GM21423 (cell line): ENCODE results near the gene TOPBP1.
A peak's percentile ranks its signal among the peaks of the same experiment; 100 is the strongest.
"Not testable (repeated sequence)": the region's sequence is repeated elsewhere in the genome, so short reads cannot be mapped to it uniquely, and the experiment has no call there.

Experiments
- ATAC-seq: cut with Tn5 transposase; IDR thresholded peaks from one replicate; pipeline ENCODE4 v1.9.1; 2021; ENCODE audit warnings: mild to moderate bottlenecking, moderate library complexity; ENCODE audit not compliant: unreplicated experiment

The TOPBP1 gene

GRCh38 chr3:133661454-133662277 lies at the start of gene TOPBP1:
Gene TOPBP1 (minus strand): TSS chr3:133661941. CDS start chr3:133661127, 814 bp downstream.
- peak; percentile 89 for ATAC-seq

GRCh38 chr3:133711013-133711412 lies 49.3 kb upstream of the TOPBP1 start:
- no peak for ATAC-seq

DNA sequence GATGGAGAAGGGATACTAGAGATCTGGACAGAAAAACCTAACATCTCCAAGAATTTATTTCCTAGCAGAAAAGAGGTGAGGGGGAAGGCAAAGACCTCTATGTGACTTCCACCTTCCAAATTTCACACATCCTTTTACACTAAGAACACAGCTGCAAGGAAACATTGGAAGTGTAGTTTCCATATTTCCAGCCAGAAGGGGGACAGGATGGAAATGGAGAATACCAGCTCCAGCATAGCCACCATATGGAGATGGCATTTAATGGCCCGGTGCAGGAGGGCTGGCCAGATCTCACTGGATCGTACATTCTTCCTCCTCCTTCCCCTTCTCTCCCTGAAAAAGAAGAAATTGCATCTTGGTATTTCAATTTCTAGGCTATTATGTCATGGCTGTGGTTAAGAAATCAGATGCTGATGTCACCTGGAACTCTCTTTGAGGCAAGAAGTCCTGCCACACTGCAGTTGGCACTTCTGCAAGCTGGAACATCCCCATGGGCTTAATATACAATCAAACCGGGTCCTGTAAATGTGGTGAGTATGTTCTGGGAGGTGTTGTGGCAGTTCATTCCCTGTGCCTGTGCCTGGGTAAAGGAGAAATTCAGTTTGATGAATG lies 47.5 kb upstream of the TOPBP1 start:
- ATAC-seq: no peak

GRCh38 chr3:133706033-133706432 lies 44.3 kb upstream of the TOPBP1 start:
- ATAC-seq: no peak

DNA sequence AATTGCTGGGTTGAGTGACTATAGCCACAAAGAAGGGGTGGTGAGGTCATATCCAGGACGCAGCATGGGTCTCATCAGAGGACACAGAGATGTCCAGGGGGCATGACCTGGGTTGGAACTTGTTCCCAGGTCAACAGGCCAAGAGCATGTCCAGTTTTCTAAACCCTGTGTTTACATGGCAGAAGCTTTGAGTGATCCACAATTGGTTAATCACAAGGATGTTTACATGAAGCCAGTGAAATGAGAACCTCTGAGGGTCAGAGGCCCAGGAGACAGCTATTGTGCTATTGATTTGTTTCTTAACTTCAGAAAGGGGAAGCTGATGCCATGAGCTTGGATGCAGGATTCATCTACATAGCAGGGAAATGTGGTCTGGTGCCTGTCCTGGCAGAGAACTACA lies 42.2 kb upstream of the TOPBP1 start:
- no peak for ATAC-seq

DNA sequence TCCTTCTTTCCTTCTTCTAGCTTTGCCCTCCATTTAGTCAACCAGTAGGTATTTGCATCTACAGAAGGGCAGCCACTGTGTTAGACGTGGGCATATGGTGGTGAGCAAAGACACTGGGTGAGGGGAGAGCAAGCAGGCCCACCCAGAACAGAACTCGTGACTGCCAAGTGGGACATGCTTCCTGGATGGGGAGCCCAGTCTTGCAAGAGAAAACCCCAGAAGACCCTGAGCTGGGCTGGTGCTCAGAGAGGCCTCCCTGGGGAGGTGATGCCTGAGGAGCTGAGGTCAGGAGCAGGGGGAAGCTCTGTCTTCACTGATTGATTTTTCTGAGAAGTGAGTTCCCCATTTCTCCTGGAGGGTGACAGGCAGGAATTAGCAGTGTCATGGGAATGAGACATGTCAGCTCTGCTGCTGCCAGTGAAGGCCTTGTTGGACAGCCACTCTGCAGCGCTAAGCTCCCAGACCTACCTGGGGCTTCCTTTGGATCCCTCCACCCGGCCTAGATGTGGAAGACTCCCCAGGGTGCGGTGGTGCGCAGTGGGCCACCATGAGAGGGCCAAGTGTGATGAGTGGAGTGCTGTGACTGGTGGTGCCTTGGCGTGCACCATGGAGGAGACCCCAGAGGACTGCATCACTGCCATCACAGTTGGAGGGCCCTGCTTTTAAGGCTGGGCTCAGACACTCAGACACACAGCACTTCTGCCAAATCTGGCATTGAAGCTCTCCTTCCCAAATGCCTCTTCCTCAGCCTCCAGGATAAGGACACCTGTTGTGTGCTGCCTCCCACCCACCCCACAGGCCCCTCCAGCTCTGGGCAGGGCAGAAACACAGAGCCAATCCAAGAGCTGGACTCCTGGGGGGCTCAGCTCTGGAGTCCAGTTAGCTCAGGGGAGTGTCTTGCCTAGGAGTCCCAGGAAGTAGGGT lies 40.0 kb upstream of the TOPBP1 start:
- no peak for ATAC-seq

DNA sequence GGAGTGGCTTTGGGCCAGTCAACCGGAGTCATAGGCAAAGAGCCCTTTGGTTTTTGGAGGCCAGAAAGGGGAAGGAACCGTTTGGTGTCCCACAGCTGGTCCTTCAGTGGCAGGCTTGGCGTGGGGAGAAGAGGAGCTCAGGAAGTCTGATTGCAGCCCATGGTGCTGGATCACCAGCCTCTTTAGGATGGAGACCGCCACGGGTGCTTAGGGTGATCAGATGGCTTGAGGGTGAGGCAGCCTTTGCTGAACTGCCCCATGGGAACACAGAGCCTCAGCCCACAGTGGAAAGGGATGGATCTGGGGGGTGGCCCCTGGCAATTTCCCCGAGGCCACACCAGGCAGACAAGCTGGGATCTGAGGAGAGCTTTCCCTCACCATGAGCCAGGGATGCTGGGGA lies 38.6 kb upstream of the TOPBP1 start:
- no peak for ATAC-seq

DNA sequence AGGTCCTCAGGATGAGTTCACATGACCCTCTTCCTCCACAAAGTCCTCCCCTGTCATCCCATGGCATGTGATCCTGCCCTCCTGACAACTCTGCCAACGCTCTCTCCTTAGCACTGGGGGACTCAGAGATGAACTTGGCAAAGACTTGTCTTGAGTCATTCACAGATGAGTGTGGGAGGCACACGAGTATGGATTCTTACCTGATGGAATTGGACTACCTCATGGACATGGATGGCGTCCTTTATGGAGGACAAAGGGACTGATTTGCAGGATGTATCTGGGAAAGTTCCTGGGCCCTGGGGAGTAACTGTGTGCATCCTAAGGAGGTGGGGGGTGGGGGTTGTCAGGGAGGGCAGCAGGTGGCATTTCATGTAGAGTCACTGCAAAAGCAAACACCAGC lies 38.2 kb upstream of the TOPBP1 start:
- no peak for ATAC-seq

GRCh38 chr3:133699467-133699866 lies 37.7 kb upstream of the TOPBP1 start:
- no peak for ATAC-seq

GRCh38 chr3:133697960-133698359 lies 36.2 kb upstream of the TOPBP1 start:
- ATAC-seq: no peak

DNA sequence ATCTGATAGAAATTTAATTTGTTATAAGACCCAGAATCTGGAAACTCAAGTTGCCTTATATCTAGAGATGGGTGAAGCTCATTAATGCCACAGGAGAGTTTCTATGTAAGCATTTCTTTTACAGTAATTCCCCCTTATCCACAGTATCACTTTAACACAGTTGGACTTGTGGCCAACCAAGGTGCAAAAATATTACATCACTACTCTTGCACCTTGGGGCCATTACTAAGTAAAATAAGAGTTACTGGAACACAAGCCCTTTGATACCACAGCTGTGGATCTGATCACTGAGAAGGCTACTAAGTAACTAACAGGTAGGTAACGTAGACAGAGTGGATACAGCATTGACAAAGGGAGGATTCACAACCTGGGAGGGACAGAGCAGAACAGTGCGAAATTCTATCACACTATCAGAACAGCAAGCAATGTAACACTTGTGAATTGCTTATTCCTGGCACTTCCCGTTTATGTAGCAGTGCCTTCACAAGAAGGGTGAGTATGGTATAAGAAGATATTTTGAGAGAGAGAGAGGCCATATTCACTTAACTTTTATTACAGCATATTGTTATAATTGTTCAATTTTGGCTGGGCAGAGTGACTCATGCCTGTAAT lies 33.9 kb upstream of the TOPBP1 start:
- no peak for ATAC-seq

DNA sequence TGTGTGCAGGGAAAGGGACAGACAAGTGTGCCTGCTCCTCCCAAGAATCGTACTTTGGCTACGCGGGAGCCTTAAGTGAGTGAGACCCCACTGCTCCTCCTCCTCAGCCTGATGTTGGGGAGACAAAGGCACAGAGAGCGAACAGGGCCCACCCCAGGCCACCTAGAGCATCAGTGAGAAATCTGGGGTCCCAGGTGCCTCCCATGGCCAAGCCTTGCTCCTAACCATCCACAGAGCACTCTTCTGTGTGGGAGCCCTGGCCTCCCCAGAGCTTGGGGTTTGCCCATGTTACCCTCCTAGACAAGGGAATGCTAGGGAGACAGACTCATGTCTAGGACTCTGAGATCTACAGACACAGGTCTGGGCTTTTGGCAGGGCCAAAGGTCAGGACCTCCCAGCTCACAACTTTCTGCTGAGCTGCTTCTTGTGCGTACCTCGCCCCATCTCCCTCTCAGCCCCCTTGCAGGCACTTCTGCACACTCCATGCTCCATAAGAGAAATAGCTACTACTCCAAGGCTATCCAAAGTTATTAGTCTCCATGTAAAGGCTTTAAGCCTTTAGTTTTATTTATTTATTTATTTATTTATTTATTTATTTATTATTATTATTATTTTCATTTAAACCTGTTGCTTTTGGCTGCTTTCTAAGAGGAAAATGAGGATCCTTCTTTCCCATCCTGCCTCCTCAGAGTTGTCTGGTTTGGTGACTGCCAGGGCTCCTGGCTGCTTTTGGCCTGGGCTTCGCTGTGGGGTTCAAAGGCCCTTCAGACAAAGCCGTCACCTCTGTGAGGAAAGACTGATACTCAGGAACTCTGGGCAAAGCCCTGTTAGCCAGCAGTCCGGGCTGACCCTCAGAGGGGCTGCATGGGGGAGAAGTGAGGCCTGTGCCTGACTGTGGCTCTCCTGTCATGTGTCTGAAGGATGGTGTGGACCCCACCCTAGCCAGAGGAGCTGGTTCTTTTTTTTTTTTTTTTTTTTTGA lies 32.8 kb upstream of the TOPBP1 start:
- no peak for ATAC-seq

DNA sequence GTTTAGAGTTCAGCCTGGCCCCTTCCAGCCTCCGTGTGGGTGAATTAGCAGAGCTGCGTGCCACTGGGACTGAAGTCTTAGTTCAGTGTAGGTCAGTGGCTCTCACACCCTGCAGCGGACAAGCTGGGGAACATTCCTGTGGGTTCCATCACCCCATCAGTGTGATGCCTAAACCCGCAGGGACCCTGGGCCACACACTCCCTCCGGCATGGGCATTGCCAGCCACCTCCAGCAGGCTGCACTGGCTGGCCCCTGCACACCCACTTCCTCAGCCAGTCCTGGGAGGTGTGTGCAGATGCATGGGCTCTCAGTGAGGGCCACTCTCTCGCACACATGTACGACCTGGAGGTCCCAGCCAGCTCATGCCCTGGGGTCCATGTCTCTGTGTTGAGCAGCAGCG lies 32.1 kb upstream of the TOPBP1 start:
- ATAC-seq: no peak

GRCh38 chr3:133692759-133693158 lies 31.0 kb upstream of the TOPBP1 start:
- no peak for ATAC-seq

DNA sequence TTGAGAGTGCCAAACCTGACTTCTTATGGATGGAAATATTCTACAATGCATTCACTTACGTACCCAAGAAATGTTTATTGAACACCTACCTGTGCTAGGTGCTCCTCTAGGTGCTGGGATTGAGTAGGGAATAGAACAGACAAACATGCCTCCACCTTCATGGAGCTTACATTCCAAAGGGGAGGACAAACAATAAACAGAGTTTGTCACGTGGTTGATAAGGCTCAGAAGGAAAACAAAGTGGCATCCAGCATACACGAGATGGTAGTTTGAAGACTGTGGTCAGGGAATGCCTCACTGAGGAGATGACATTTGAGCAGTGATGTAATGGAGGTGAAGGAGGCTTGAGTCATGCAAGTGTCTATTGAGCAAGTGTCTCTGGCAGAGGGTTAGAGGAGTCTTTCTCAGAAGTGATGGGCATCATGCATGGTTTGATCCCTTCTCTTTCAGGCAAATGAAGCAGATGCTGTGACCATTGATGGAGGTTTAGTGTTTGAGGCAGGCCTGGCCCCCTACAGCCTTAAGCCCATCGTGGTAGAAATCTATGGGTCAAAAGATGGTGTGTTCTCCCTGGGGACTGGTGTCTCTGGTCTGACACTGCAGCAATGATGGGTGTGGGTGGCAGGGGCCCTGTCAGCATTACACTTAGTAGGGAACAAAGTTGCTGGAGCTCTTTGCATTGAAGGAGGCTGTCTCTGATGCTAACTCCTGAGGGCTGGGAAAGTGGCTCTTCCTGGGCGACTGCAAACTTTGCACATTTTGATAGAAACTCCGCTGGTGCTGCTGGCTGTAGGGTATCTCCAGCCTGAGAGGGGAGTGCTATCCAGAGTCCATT lies 29.7 kb upstream of the TOPBP1 start:
- ATAC-seq: no peak

GRCh38 chr3:133677993-133678392 lies 16.3 kb upstream of the TOPBP1 start:
- ATAC-seq: not testable (repeated sequence)

GRCh38 chr3:133676336-133677118 lies 14.8 kb upstream of the TOPBP1 start:
- no peak for ATAC-seq

- ATAC-seq: no peak
Observed at GRCh38 chr3:133675631-133676335, 14.0 kb upstream of the TOPBP1 start.
